Measurements from ENCODE around the gene RPUSD2.

GRCh38 chr15:40545457-40545856 is 23.6 kb upstream of the RPUSD2 start:
- TF ChIP-seq POLR2AphosphoS5 (IDR thresholded peaks at IDR 0.05; ENCODE audit: low read depth, low read length) (no peak), POLR2A (IDR thresholded peaks at IDR 0.05; ENCODE audit: low read depth, low read length) (no peak)
